Activated effector memory CD4-positive, alpha-beta T cell treated with anti-CD3 and anti-CD28 coated beads, Interleukin-2, amount 50 U/mL, for 16 hours (primary cell): ENCODE data around the gene FOXD4L4.
"Not testable (repeated sequence)": the region's sequence is repeated elsewhere in the genome, so short reads cannot be mapped to it uniquely, and the experiment has no call there.

Source experiments
- DNase-seq: peaks from one replicate; pipeline ENCODE4 v3.0.0-alpha.2; 2020

The FOXD4L4 gene

GRCh38 chr9:65737096-65737564, at the start of gene FOXD4L4:
FOXD4L4 (plus strand) TSS chr9:65737146; CDS start chr9:65737146, 0 bp downstream.
- peak; percentile 34 for DNase-seq

GRCh38 chr9:65703550-65703949, 33.4 kb upstream of the FOXD4L4 start:
- DNase-seq, result not testable (repeated sequence)

- DNase-seq, result not testable (repeated sequence)
These were observed 22.5 kb upstream of the FOXD4L4 start for GRCh38 chr9:65714445-65714844.

- not testable (repeated sequence) for DNase-seq
These were observed 1.2 kb downstream of the FOXD4L4 start for GRCh38 chr9:65738133-65738532.
